ENCODE measurements around the gene GRIN3B.

The GRIN3B gene

DNA sequence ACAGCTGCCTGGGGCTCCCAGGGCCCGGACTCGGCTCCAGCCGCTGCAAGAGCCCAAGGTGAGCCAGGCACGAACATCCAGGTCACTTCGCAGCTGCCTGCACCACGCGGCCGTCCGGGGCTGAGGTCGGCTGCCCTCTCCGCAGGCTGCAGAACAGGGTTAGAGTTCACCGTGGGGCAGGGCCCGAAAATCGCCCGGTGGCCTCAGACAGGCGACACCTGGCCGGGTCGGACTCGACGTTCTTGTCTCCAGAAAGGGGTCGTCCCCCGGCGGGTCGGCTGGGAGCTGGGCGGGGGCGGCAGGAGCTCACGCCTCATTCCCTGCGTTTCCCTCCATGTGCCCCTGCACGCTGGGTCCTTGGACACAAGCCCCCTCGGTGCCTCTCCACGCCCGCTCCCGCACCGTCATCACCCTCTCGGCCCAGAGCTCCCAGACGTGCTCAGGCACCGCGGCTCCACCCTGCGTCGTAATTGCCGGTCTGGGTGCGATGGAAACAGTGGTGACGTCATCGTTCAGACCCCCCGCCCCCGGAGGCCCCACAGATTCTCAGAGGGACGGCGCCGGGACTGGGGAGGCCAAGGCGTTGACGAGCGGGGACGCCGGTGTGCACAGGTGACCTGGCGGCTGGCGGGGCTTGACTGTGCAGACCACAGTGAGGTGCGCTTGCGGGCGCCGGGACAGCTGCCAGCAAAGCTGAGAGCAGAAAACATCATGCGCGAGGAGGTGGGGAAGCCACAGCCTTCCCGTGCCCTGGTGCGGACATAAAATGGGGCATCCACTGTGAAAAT, 4.0 kb upstream of the GRIN3B start:
- TF ChIP-seq, protein P1, sequence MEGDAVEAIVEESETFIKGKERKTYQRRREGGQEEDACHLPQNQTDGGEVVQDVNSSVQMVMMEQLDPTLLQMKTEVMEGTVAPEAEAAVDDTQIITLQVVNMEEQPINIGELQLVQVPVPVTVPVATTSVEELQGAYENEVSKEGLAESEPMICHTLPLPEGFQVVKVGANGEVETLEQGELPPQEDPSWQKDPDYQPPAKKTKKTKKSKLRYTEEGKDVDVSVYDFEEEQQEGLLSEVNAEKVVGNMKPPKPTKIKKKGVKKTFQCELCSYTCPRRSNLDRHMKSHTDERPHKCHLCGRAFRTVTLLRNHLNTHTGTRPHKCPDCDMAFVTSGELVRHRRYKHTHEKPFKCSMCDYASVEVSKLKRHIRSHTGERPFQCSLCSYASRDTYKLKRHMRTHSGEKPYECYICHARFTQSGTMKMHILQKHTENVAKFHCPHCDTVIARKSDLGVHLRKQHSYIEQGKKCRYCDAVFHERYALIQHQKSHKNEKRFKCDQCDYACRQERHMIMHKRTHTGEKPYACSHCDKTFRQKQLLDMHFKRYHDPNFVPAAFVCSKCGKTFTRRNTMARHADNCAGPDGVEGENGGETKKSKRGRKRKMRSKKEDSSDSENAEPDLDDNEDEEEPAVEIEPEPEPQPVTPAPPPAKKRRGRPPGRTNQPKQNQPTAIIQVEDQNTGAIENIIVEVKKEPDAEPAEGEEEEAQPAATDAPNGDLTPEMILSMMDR (IDR thresholded peaks at IDR 0.05), result no peak
- H3K9ac ChIP-seq, result no peak overlapping the region
- no peaks in the 10 kb centered on the region for H3K9me3 ChIP-seq (ENCODE audit: control insufficient read depth, low read length)
- H3K4me2 ChIP-seq (ENCODE audit: low read length), result peak overlapping the region; percentile 59
- no peak overlapping the region for H2AFZ ChIP-seq
- H3K4me1 ChIP-seq, result peaks cover 4% of the 10 kb centered on the region
- H3K4me3 ChIP-seq (ENCODE audit: low read depth, low read length), result peak overlapping the region; percentile 35
- H3K36me3 ChIP-seq (ENCODE audit: control insufficient read depth, insufficient read depth, low read length), result no peaks in the 10 kb centered on the region
- no peak overlapping the region for H3K27ac ChIP-seq
- no peaks in the 10 kb centered on the region for H3K79me2 ChIP-seq
- peaks cover 3% of the 10 kb centered on the region for H3K27me3 ChIP-seq (ENCODE audit: control insufficient read depth, insufficient read depth, low read length)

DNA sequence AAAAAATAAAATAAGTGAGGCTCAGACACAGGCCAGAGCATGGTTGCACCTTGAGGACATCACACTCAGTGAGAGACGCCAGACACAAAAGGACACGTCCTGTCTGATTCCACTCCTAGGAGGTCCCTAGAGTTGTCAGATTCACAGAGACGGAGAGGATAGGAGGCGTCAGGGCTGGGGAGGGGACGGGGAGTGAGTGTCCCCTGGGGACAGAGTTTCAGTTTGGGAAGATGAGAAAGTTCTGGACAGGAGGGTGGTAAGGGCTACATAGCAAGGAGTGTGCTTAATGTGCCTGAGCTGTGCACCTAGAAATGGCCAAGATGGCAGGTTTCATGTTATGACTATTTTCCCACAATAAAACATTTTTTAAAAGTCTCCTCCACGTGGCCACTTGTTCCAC, 2.2 kb upstream of the GRIN3B start:
- no peak overlapping the region for H2AFZ ChIP-seq
- no peak overlapping the region for H3K27ac ChIP-seq
- H3K9ac ChIP-seq, result no peak overlapping the region
- H3K4me3 ChIP-seq (ENCODE audit: low read depth, low read length), result no peak overlapping the region
- peaks cover 4% of the 10 kb centered on the region for H3K4me1 ChIP-seq
- TF ChIP-seq, protein P1 (IDR thresholded peaks at IDR 0.05), result no peak
- no peaks in the 10 kb centered on the region for H3K36me3 ChIP-seq (ENCODE audit: control insufficient read depth, insufficient read depth, low read length)
- H3K4me2 ChIP-seq (ENCODE audit: low read length), result no peak overlapping the region
- no peaks in the 10 kb centered on the region for H3K79me2 ChIP-seq
- peaks cover 3% of the 10 kb centered on the region for H3K27me3 ChIP-seq (ENCODE audit: control insufficient read depth, insufficient read depth, low read length)
- H3K9me3 ChIP-seq (ENCODE audit: control insufficient read depth, low read length), result no peaks in the 10 kb centered on the region

DNA sequence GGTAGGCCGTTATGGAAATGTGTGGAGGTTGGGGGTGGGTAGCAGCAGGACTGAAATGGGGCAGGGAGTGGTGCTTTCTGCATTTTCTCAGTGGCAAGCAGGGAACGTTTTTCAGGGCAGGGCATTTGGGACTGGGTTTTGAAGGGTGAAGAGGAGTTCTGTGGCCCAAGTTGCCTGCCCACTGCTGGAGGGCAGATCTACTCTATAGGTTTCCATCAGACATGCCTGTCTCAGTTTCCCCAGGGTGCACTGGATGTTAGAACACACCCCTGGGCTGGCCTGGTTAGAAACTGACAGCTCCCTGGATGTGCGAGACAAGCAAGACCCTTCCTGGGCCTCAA, 870 bp upstream of the GRIN3B start:
- Histone ChIP-seq H3K27me3 (ENCODE audit: control insufficient read depth, insufficient read depth, low read length) (peaks cover 3% of the 10 kb centered on the region), H3K9me3 (ENCODE audit: control insufficient read depth, low read length) (no peaks in the 10 kb centered on the region), H3K79me2 (no peaks in the 10 kb centered on the region), H3K36me3 (ENCODE audit: control insufficient read depth, insufficient read depth, low read length) (no peaks in the 10 kb centered on the region), H3K4me3 (ENCODE audit: low read depth, low read length) (no peak overlapping the region), H3K4me1 (peaks cover 4% of the 10 kb centered on the region), H2AFZ (no peak overlapping the region), H3K27ac (no peak overlapping the region), H3K9ac (no peak overlapping the region), H3K4me2 (ENCODE audit: low read length) (no peak overlapping the region)
- TF ChIP-seq, protein P1 (IDR thresholded peaks at IDR 0.05), result no peak

DNA sequence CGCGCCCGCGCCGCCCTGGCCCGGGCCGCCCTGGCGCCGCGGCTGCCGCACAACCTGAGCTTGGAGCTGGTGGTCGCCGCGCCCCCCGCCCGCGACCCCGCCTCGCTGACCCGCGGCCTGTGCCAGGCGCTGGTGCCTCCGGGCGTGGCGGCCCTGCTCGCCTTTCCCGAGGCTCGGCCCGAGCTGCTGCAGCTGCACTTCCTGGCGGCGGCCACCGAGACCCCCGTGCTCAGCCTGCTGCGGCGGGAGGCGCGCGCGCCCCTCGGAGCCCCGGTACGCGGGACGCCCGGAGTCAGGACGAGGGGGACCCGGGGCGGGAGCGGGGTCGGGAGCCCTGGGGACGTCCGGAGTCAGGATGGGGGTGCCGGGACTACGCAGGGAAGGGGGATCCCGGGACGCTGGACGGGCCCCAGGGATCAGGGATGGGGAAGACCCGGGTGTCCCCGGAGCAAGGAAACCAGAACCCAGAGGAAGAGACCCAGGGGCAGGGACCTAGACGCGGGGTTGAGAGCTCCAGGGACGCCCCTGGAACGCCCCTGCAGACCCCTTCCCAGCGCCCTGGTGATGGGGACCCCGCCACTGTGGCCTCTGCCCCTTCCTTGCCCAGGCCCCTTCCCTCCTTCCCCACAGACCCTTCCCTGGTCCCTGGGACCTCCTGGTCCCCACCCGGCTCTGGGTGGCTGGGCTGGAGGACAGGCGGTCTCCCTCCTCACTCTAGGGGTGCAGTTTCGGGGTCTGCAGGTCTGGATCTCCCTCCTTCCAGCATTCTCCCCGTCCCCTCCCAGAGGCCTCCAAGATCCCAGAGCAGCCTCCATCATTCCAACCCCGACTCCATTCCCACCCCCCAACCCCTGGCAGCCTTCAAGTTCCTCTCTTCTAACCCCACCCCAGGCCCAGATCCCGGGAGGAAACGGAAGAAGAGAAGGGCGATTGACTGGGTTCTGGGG, 645 bp downstream of the GRIN3B start:
- peaks cover 3% of the 10 kb centered on the region for H3K27me3 ChIP-seq (ENCODE audit: control insufficient read depth, insufficient read depth, low read length)
- no peak overlapping the region for H3K9ac ChIP-seq
- H3K4me2 ChIP-seq (ENCODE audit: low read length), result no peak overlapping the region
- H2AFZ ChIP-seq, result no peak overlapping the region
- peaks cover 4% of the 10 kb centered on the region for H3K4me1 ChIP-seq
- H3K4me3 ChIP-seq (ENCODE audit: low read depth, low read length), result no peak overlapping the region
- H3K27ac ChIP-seq, result no peak overlapping the region
- no peaks in the 10 kb centered on the region for H3K79me2 ChIP-seq
- H3K9me3 ChIP-seq (ENCODE audit: control insufficient read depth, low read length), result no peaks in the 10 kb centered on the region
- TF ChIP-seq, protein P1 (IDR thresholded peaks at IDR 0.05), result no peak
- no peaks in the 10 kb centered on the region for H3K36me3 ChIP-seq (ENCODE audit: control insufficient read depth, insufficient read depth, low read length)

Measured in parathyroid adenoma (tissue), 2 donors.